Ascending aorta (tissue), 2 donors: ENCODE results near the gene PABPN1L. TPM values are rescaled to one million over a fixed set of nuclear protein-coding genes. Genes with fewer than 3 reads are reported as not detected.

Experiments used
- DNase-seq, 2 donors: peaks; one replicate each; pipeline ENCODE4 v3.0.0-alpha.2; 2019; ENCODE audit warnings: low spot score in 2 of 2
- H3K27ac ChIP-seq, 2 donors: fragments of 200-600 bp; sonication (generic); one replicate each; pipeline ENCODE4 v1.5.1; 2016 to 2017; ENCODE audit warnings: mild to moderate bottlenecking in 1 of 2
- H3K27me3 ChIP-seq: fragments of 200-600 bp; sonication (generic); one replicate; pipeline ENCODE4 v1.5.1; 2017
- H3K36me3 ChIP-seq, 2 donors: fragments of 200-600 bp; sonication (generic); one replicate each; pipeline ENCODE4 v1.5.1; 2016
- H3K4me1 ChIP-seq, 2 donors: fragments of 200-600 bp; sonication (generic); one replicate each; pipeline ENCODE4 v1.5.1; 2016 to 2017; ENCODE audit warnings: mild to moderate bottlenecking in 1 of 2
- H3K4me3 ChIP-seq, 2 donors: fragments of 200-600 bp; sonication (generic); one replicate each; pipeline ENCODE4 v1.5.1; 2016 to 2017; ENCODE audit warnings: mild to moderate bottlenecking in 1 of 2
- H3K9me3 ChIP-seq, 2 donors: fragments of 200-600 bp; sonication (generic); one replicate each; pipeline ENCODE4 v1.5.1; 2016
- CTCF ChIP-seq, 3 experiments: fragments of 200-600 bp in 2 of 3; fragments of 450-650 bp in 1 of 3; sonication (generic) in 2 of 3; IDR thresholded peaks; one replicate each; pipeline ENCODE4 v1.5.1; 2016 to 2019; ENCODE audit warnings: antibody characterized with exemption in 3 of 3, mild to moderate bottlenecking in 1 of 3, moderate library complexity in 1 of 3
- intact Hi-C: fragments of 100-400 bp; cut with DNase I; formaldehyde crosslinking; loops from one replicate; pipeline ENCODE4 v1.15.1; 2023
- total RNA-seq: library from RNA; depleted of rRNA; stranded (reverse); fragments of >200 nt; gene quantifications from one replicate; pipeline ENCODE4 v1.1.0, GENCODE V29; 2016

Gene PABPN1L
- total RNA-seq, 1 donor from 2014 or later, result not detected

- no peak overlapping the region for H3K4me3 ChIP-seq
- no peaks in the 10 kb centered on the region for H3K36me3 ChIP-seq
- H3K4me1 ChIP-seq, result no peaks in the 10 kb centered on the region
- TF ChIP-seq CTCF (IDR thresholded peaks at IDR 0.05), result no peak
- H3K9me3 ChIP-seq, result no peaks in the 10 kb centered on the region
- H3K27me3 ChIP-seq, result no peaks in the 10 kb centered on the region
- DNase-seq, result no peak
- intact Hi-C loops, result no loop called here
- H3K27ac ChIP-seq, result no peak overlapping the region
Measured at GRCh38 chr16:88876942-88877526, 10.6 kb upstream of the PABPN1L start.

- no peak overlapping the region for H3K4me3 ChIP-seq
- H3K27ac ChIP-seq, result no peak overlapping the region
- intact Hi-C loops, result no loop called here
- no peak for DNase-seq
- no peaks in the 10 kb centered on the region for H3K27me3 ChIP-seq
- no peak for TF ChIP-seq CTCF (IDR thresholded peaks at IDR 0.05)
- H3K4me1 ChIP-seq, result no peaks in the 10 kb centered on the region
- H3K9me3 ChIP-seq, result no peaks in the 10 kb centered on the region
- H3K36me3 ChIP-seq, result no peaks in the 10 kb centered on the region
Measured at GRCh38 chr16:88875703-88876234, 9.3 kb upstream of the PABPN1L start.

- Histone ChIP-seq H3K4me3 (no peak overlapping the region), H3K27ac (no peak overlapping the region), H3K36me3 (no peaks in the 10 kb centered on the region), H3K27me3 (no peaks in the 10 kb centered on the region), H3K9me3 (no peaks in the 10 kb centered on the region), H3K4me1 (no peaks in the 10 kb centered on the region)
- DNase-seq, result no peak
- intact Hi-C loops, result no loop called here
- no peak for TF ChIP-seq CTCF (IDR thresholded peaks at IDR 0.05)
Measured at GRCh38 chr16:88874938-88875599, 8.6 kb upstream of the PABPN1L start.

GRCh38 chr16:88872650-88873331 lies 6.3 kb upstream of the PABPN1L start:
- no peak for TF ChIP-seq CTCF (IDR thresholded peaks at IDR 0.05)
- Histone ChIP-seq H3K27ac (no peak overlapping the region), H3K4me3 (no peak overlapping the region), H3K27me3 (no peaks in the 10 kb centered on the region), H3K9me3 (no peaks in the 10 kb centered on the region), H3K36me3 (no peaks in the 10 kb centered on the region), H3K4me1 (no peaks in the 10 kb centered on the region)
- intact Hi-C loops, result no loop called here
- no peak for DNase-seq

- no peak overlapping the region for H3K27ac ChIP-seq
- no peak overlapping the region for H3K4me3 ChIP-seq
- DNase-seq, result no peak
- no peaks in the 10 kb centered on the region for H3K4me1 ChIP-seq
- no peak for TF ChIP-seq CTCF (IDR thresholded peaks at IDR 0.05)
- H3K27me3 ChIP-seq, result no peaks in the 10 kb centered on the region
- H3K36me3 ChIP-seq, result no peaks in the 10 kb centered on the region
- H3K9me3 ChIP-seq, result no peaks in the 10 kb centered on the region
- intact Hi-C loops, result no loop called here
Measured at GRCh38 chr16:88871730-88872416, 5.4 kb upstream of the PABPN1L start.
